ENCODE results near the gene GMEB2.

GMEB2 gene

DNA sequence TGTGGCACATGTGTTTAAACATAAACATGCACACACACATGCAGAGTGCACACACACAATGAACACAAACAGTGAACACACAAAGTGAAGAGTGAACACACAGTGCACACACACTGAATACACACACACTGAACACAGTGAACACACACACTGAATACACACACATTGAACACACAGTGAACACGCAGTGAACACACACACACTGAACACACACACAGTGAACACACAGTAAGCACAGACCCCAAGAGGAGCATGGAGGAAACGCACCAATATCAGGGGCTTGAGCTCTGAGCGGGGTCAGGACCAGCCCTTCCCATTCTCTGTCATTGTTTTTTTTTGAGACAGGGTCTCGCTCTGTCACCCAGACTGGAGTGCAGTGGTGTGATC lies 35.8 kb downstream of the GMEB2 start:
- no peak overlapping the region for H3K4me3 ChIP-seq (replicated peaks; ENCODE audit: low read depth, low read length)
- TF ChIP-seq, protein P1, sequence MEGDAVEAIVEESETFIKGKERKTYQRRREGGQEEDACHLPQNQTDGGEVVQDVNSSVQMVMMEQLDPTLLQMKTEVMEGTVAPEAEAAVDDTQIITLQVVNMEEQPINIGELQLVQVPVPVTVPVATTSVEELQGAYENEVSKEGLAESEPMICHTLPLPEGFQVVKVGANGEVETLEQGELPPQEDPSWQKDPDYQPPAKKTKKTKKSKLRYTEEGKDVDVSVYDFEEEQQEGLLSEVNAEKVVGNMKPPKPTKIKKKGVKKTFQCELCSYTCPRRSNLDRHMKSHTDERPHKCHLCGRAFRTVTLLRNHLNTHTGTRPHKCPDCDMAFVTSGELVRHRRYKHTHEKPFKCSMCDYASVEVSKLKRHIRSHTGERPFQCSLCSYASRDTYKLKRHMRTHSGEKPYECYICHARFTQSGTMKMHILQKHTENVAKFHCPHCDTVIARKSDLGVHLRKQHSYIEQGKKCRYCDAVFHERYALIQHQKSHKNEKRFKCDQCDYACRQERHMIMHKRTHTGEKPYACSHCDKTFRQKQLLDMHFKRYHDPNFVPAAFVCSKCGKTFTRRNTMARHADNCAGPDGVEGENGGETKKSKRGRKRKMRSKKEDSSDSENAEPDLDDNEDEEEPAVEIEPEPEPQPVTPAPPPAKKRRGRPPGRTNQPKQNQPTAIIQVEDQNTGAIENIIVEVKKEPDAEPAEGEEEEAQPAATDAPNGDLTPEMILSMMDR (IDR thresholded peaks at IDR 0.05; ENCODE audit: low read depth, low read length, missing control alignments): no peak
- DNase-seq (ENCODE audit: extremely low read depth, low read depth): no peak

DNA sequence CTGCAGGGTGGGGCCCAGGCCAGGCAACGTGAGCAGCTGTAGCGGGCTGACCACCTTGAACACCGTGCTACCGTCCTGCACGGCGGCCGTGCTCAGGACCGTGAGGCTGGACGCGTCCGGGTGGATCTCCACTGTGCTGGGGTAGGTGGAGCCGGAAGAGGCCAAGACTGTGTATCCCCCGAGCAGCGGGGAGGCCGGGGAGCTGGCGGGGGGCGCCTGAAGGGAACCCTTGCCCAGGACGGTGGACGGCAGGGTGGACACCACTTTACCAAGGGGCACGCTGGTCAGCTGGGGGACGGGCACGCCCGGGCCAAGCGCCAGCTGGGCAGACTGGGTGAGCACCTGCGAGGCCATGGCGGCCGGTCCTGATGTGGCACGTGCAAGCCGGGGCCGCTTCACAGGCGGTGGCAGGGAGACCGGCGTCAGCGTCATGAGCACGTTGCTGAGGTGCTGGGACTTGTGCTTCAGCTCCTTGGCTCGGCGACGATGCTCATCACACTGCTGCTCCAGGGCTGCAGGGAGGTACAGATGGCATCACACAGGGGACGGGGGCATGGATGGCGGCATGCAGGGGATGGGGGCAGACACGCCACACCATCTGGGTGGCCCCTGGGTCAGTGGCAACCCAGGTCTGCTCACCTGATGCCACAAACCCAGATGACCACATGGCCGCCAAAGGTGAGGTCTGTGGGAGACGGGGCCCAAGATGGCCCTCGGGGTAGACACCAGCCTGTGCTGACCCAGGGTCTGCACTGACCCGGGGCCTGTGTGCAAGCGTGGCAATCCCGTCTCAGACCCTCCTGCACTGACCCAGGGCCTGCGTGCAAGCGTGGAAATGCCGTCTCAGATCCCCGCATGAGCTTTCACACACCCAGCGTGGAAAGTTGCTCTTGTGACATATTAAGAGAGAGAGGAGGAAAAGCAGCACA lies 36.4 kb downstream of the GMEB2 start:
- TF ChIP-seq, protein P1 (IDR thresholded peaks at IDR 0.05; ENCODE audit: low read depth, low read length, missing control alignments): no peak
- H3K4me3 ChIP-seq (replicated peaks; ENCODE audit: low read depth, low read length): no peak overlapping the region
- DNase-seq (ENCODE audit: extremely low read depth, low read depth): no peak

DNA sequence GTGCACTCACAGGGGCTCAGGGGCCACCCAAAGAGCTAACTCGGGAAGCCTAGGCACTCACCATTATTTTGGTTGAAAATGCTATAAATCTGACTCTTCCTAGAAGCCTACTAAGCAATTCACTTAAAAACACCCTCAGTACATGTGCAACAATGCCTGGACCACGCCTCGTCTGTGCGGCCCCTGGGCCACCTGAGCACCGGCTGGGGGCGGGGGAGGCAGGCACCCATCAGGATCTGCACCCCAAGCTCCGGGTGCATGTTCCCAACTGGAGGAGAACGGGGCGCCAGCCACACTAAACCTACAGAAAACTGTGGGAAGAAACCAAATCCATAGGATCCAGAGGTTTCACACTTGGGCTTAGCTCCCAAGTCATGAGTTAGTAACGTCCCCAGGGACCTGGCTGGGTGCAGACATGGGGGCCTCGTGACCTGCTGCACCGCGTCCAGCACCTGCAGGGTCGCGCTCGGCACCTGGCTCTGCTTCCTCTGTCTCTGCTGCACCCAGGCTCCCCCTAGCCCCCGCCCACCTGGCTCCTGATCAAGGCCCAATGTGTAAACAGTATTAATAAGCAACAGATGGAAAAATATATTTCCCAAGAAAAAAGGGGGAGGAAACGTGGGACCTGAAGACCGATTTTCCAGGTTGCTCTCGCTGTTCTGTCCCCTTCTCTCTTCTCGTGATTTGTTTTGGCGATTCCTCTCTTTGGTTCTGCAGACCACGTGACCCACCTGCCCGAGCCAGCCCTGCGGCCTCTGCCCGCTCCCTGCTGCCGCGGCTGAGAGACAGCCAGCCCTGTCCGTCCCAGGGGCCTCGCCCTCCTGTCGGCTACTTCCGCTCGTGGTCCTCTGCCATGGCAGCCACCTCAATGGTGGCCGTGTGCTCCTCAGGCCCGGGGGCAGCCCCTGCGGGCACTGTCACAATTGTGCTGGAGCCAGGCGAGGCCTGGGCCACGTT lies 37.4 kb downstream of the GMEB2 start:
- no peak overlapping the region for H3K4me3 ChIP-seq (replicated peaks; ENCODE audit: low read depth, low read length)
- TF ChIP-seq, protein P1 (IDR thresholded peaks at IDR 0.05; ENCODE audit: low read depth, low read length, missing control alignments): no peak
- DNase-seq (ENCODE audit: extremely low read depth, low read depth): no peak

- no peak for DNase-seq (ENCODE audit: extremely low read depth, low read depth)
- TF ChIP-seq, protein P1 (IDR thresholded peaks at IDR 0.05; ENCODE audit: low read depth, low read length, missing control alignments): no peak
- H3K4me3 ChIP-seq (replicated peaks; ENCODE audit: low read depth, low read length): no peak overlapping the region
Observed at GRCh38 chr20:63588641-63589041, 38.3 kb downstream of the GMEB2 start.

- TF ChIP-seq, protein P1 (IDR thresholded peaks at IDR 0.05; ENCODE audit: low read depth, low read length, missing control alignments): no peak
- no peak overlapping the region for H3K4me3 ChIP-seq (replicated peaks; ENCODE audit: low read depth, low read length)
- DNase-seq (ENCODE audit: extremely low read depth, low read depth): no peak
Observed at GRCh38 chr20:63587776-63588591, 38.9 kb downstream of the GMEB2 start.

- DNase-seq (ENCODE audit: extremely low read depth, low read depth): no peak
- H3K4me3 ChIP-seq (replicated peaks; ENCODE audit: low read depth, low read length): no peak overlapping the region
- TF ChIP-seq, protein P1 (IDR thresholded peaks at IDR 0.05; ENCODE audit: low read depth, low read length, missing control alignments): no peak
Observed at GRCh38 chr20:63587256-63587655, 39.6 kb downstream of the GMEB2 start.
